Measurements from ENCODE around the gene RPL35A. TPM values are rescaled to one million over a fixed set of nuclear protein-coding genes. Genes with fewer than 3 reads are reported as not detected.
A peak's percentile ranks its signal among the peaks of the same experiment; 100 is the strongest.

RPL35A gene
- total RNA-seq, 2 experiments from 2014 or later, result 2,199 to 2,238 TPM

- H3K4me3 ChIP-seq (ENCODE audit: low read length), result no peak overlapping the region
- ChIA-PET CTCF (interaction anchor here (1.5 kb wide), 1 partner anchor 10 kb away, joined by 3 read pairs; no protein-coding TSS in a partner anchor), POLR2A (interaction anchor here (1.5 kb wide), 1 partner anchor 8 kb away, joined by 4 read pairs; no protein-coding TSS in a partner anchor)
- DNase-seq (no peak), ATAC-seq (ENCODE audit: poor library complexity) (no peak)
- no peaks in the 10 kb centered on the region for H3K9me3 ChIP-seq (ENCODE audit: control insufficient read depth in 1 of 2, insufficient read depth in 1 of 2, low read length in 2 of 2)
- H3K4me1 ChIP-seq (ENCODE audit: insufficient read depth, low read length), result peaks cover 46% of the 10 kb centered on the region
- Mint-ChIP-seq H3K27me3 (no peaks in the 10 kb centered on the region), H3K27ac (peak overlapping the region; percentile 60), H3K4me1 (ENCODE audit: low read depth) (peaks cover 56% of the 10 kb centered on the region), H3K4me3 (peak overlapping the region; percentile 78), H3K36me3 (ENCODE audit: low read depth) (peaks cover 79% of the 10 kb centered on the region), H3K9me3 (no peaks in the 10 kb centered on the region)
- TF ChIP-seq CTCF (IDR thresholded peaks at IDR 0.05), result no peak
- H3K27ac ChIP-seq (ENCODE audit: low read depth in 1 of 2, low read length in 2 of 2), result no peak overlapping the region
- intact Hi-C loops (cut with DNase I, micrococcal nuclease), result loop anchor here (10.0 kb wide), 2 partner anchors 131 to 659 kb away; partner anchors contain the start of gene DLG1 (in 1 of the 2)
- H3K36me3 ChIP-seq (ENCODE audit: insufficient read depth, low read length), result peaks cover 69% of the 10 kb centered on the region
- no peaks in the 10 kb centered on the region for H3K27me3 ChIP-seq (ENCODE audit: control insufficient read depth in 1 of 2, insufficient read depth in 2 of 2, low read length in 2 of 2)
Measured at GRCh38 chr3:197953325-197953724, 3.3 kb downstream of the RPL35A start.

DNA sequence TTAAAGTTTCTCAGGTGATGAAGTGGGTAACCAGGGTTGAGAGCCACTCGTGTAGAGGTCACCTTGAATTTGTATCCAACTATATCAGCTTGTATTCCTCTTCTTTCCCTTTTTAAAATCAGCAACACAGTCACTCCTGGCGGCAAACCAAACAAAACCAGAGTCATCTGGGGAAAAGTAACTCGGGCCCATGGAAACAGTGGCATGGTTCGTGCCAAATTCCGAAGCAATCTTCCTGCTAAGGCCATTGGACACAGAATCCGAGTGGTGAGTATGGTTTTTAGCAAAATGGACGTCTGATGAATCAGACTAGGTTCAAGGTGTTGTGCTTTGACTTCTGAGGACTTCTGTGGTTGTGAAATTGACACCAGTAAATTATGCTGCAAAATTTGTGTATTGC lies 3.9 kb downstream of the RPL35A start:
- Histone ChIP-seq H3K4me3 (ENCODE audit: low read length) (no peak overlapping the region), H3K9me3 (ENCODE audit: control insufficient read depth in 1 of 2, insufficient read depth in 1 of 2, low read length in 2 of 2) (no peaks in the 10 kb centered on the region), H3K27ac (ENCODE audit: low read depth in 1 of 2, low read length in 2 of 2) (no peak overlapping the region), H3K4me1 (ENCODE audit: insufficient read depth, low read length) (peaks cover 52% of the 10 kb centered on the region), H3K36me3 (ENCODE audit: insufficient read depth, low read length) (peaks cover 71% of the 10 kb centered on the region), H3K27me3 (ENCODE audit: control insufficient read depth in 1 of 2, insufficient read depth in 2 of 2, low read length in 2 of 2) (no peaks in the 10 kb centered on the region)
- peak overlapping the region; percentile 60 for H3K27ac Mint-ChIP-seq
- no peak for TF ChIP-seq CTCF (IDR thresholded peaks at IDR 0.05)
- H3K27me3 Mint-ChIP-seq, result no peaks in the 10 kb centered on the region
- no peaks in the 10 kb centered on the region for H3K9me3 Mint-ChIP-seq
- peak overlapping the region; percentile 78 for H3K4me3 Mint-ChIP-seq
- ChIA-PET CTCF (interaction anchor here (1.5 kb wide), 1 partner anchor 11 kb away, joined by 3 read pairs; no protein-coding TSS in a partner anchor), POLR2A (interaction anchor here (1.5 kb wide), 1 partner anchor 8 kb away, joined by 4 read pairs; no protein-coding TSS in a partner anchor)
- DNase-seq, result no peak
- peaks cover 79% of the 10 kb centered on the region for H3K36me3 Mint-ChIP-seq (ENCODE audit: low read depth)
- intact Hi-C loops (cut with DNase I, micrococcal nuclease), result loop anchor here (10.0 kb wide), 2 partner anchors 131 to 659 kb away; partner anchors contain the start of gene DLG1 (in 1 of the 2)
- peaks cover 61% of the 10 kb centered on the region for H3K4me1 Mint-ChIP-seq (ENCODE audit: low read depth)
- ATAC-seq (ENCODE audit: poor library complexity), result no peak

DNA sequence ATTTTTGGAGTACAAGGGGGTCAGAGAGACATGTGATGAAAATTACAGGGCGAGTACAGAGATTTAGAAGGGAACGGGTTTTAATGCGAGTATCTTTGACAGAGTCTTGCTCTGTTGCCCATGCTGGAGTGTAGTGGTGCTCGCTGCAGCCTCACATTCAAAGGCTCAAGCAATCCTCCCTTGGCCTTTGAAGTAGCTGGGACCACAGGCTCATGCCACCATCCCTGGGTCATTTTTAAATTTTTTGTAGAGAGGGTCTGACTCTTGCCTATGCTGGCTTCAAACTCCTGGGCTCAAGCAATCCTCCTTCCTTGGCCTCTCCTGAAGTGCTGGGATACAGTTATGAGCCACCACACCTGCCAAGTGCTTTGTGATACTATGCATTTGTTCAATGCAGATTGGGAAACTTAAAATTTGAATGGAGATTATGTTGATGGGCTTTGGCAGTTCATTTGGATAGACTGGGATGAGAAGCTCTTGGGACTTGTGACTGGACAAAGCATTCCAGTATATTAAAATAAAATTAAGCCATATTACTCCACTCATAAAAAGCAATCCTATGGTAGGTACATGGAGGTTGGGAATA lies 6.0 kb downstream of the RPL35A start:
- no peak for TF ChIP-seq CTCF (IDR thresholded peaks at IDR 0.05)

More for the DNA sequence above, 6.0 kb downstream of the RPL35A start:
- Mint-ChIP-seq H3K27ac (peak overlapping the region; percentile 38), H3K4me1 (ENCODE audit: low read depth) (peaks cover 62% of the 10 kb centered on the region), H3K4me3 (peak overlapping the region; percentile 31), H3K36me3 (ENCODE audit: low read depth) (peaks cover 75% of the 10 kb centered on the region), H3K9me3 (no peaks in the 10 kb centered on the region), H3K27me3 (no peaks in the 10 kb centered on the region)
- ATAC-seq (ENCODE audit: poor library complexity) (no peak), DNase-seq (no peak)
- H3K4me3 ChIP-seq (ENCODE audit: low read length), result no peak overlapping the region
- H3K36me3 ChIP-seq (ENCODE audit: insufficient read depth, low read length), result peaks cover 69% of the 10 kb centered on the region
- intact Hi-C loops (cut with DNase I, micrococcal nuclease), result loop anchor here (10.0 kb wide), 2 partner anchors 129 to 661 kb away; partner anchors contain the start of gene DLG1 (in 1 of the 2)
- no peaks in the 10 kb centered on the region for H3K9me3 ChIP-seq (ENCODE audit: control insufficient read depth in 1 of 2, insufficient read depth in 1 of 2, low read length in 2 of 2)
- CTCF ChIA-PET, result interaction anchor here (0.9 kb wide), 1 partner anchor 50 kb away, joined by 3 read pairs; no protein-coding TSS in a partner anchor
- no peak overlapping the region for H3K27ac ChIP-seq (ENCODE audit: low read depth in 1 of 2, low read length in 2 of 2)
- POLR2A ChIA-PET, result no interaction called here
- no peaks in the 10 kb centered on the region for H3K27me3 ChIP-seq (ENCODE audit: control insufficient read depth in 1 of 2, insufficient read depth in 2 of 2, low read length in 2 of 2)
- peaks cover 54% of the 10 kb centered on the region for H3K4me1 ChIP-seq (ENCODE audit: insufficient read depth, low read length)
